Psoas muscle (tissue), 8 donors: Measurements from ENCODE around the gene SURF2. TPM values are rescaled to one million over a fixed set of nuclear protein-coding genes. Genes with fewer than 3 reads are reported as not detected.
A peak's percentile ranks its signal among the peaks of the same experiment; 100 is the strongest.

Experiments used
- ATAC-seq, 4 donors: fragments of 200-7000 bp; cut with Tn5 transposase; one replicate each; pipeline ENCODE4 v1.9.1; 2020; ENCODE audit warnings: moderate library complexity in 3 of 4, mild to moderate bottlenecking in 2 of 4
- DNase-seq, 2 donors: peaks; one replicate each; pipeline ENCODE4 v3.0.0-alpha.2; 2020
- H3K27ac ChIP-seq: fragments of 200-600 bp; one replicate; pipeline ENCODE4 v1.8.0; 2022
- H3K27me3 ChIP-seq, 3 donors: fragments of 200-600 bp in 1 of 3; one replicate each; pipeline versions ENCODE4 v1.6.1 to v1.8.0; 2013 to 2022; ENCODE audit warnings: low read length in 2 of 3, mild to moderate bottlenecking in 2 of 3, moderate library complexity in 1 of 3; ENCODE audit not compliant: insufficient read depth in 3 of 3
- H3K36me3 ChIP-seq, 2 donors: fragments of 200-600 bp in 1 of 2; one replicate each; pipeline versions ENCODE4 v1.6.1 to v1.8.0; 2013 to 2022; ENCODE audit warnings: low read depth in 1 of 2, mild to moderate bottlenecking in 1 of 2, moderate library complexity in 1 of 2; ENCODE audit not compliant: insufficient read depth in 1 of 2
- H3K4me1 ChIP-seq: fragments of 200-600 bp; one replicate; pipeline ENCODE4 v1.8.0; 2022
- H3K4me3 ChIP-seq: fragments of 200-600 bp; one replicate; pipeline ENCODE4 v1.8.0; 2022; ENCODE audit warnings: mild to moderate bottlenecking
- H3K9me3 ChIP-seq: fragments of 200-600 bp; one replicate; pipeline ENCODE4 v1.8.0; 2022
- WGBS, 3 donors: extraction: QIAGEN DNeasy Blood & Tissue Kit; methylation state at CpG; one replicate each; pipeline versions ENCODE4 v1.1.6 to v1.1.7; 2013; 5-methylcytosine and 5-hydroxymethylcytosine counted together
- intact Hi-C, 2 donors: fragments of 100-400 bp; cut with DNase I; formaldehyde crosslinking; loops; one replicate each; pipeline versions ENCODE4 v1.11.0 to v1.14.2; 2022
- polyA plus RNA-seq, 3 donors: library from polyadenylated mRNA; stranded (reverse); fragments of 200-250 nt; gene quantifications; one replicate each; pipeline ENCODE4 v1.2.3, GENCODE V29; 2013
- total RNA-seq, 4 donors: library from RNA; stranded (reverse); fragmentation: NEBNext Ultra II Directional in 2 of 4; extraction: Animal tissue kit (Norgen Biotek cat#: 25700) in 2 of 4; gene quantifications; one replicate each; pipeline versions ENCODE4 v1.2.1 to v1.2.4, GENCODE V29; 2021 to 2023
- TF ChIP-seq, protein P1 (sequence below): fragments of 200-600 bp; IDR thresholded peaks from one replicate; pipeline ENCODE4 v1.8.0; 2022; ENCODE audit warnings: antibody characterized with exemption
- donor health status: healthy with polysubstance abuse.
- donor health status: DM: no; HTN: no; CAD: no; lungs with moderate emphysema.
- donor health status: Bipolar disorder and iron deficiency.
- donor health status: healthy.
- donor health status: DM: yes; HTN: yes; CAD: no.
- donor health status: DM: no; HTN: no; CAD: no.
- donor health status: DM: no; HTN: no; CAD: no.
- donor health status: DM: yes; HTN: yes; CAD: no.

The SURF2 gene
- total and polyA plus RNA-seq, 7 donors, result 10.9 to 50.6 (median 13.8) TPM

DNA sequence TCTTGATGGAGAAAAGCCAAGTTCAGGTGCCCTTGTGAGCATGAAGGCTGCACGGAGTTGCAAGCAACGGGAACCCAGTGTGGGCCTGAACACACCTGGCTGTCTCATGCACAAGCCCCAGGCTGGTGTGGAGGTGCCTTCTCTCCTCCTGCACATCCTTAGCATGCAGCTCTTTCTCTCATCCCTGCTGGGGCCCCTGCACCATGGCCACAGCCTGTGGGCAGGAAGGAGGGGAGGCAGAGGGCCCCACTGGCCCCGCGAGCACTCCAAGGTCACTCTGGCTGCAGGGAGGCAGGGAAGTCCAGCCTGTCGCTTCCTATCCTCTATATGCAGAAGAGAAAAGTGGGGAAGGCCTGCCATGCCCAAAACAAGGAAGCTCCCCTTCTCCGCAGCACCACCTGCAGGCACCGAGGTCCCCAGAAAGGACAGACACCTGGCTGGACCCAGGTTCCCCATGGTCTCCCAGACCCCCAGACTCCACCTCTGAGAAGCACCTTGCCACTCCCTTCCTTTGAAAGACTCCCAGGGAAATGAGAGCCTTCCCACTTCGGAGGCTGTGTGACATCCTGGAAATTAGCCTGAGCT is 38.4 kb downstream of the SURF2 start:
- H3K27me3 ChIP-seq, result peaks cover 0 to 31% (median 8%) of the 10 kb centered on the region in 3 donors
- no peaks in the 10 kb centered on the region for H3K4me1 ChIP-seq
- H3K27ac ChIP-seq, result no peak overlapping the region
- intact Hi-C loops, result no loop called here
- TF ChIP-seq, protein P1, sequence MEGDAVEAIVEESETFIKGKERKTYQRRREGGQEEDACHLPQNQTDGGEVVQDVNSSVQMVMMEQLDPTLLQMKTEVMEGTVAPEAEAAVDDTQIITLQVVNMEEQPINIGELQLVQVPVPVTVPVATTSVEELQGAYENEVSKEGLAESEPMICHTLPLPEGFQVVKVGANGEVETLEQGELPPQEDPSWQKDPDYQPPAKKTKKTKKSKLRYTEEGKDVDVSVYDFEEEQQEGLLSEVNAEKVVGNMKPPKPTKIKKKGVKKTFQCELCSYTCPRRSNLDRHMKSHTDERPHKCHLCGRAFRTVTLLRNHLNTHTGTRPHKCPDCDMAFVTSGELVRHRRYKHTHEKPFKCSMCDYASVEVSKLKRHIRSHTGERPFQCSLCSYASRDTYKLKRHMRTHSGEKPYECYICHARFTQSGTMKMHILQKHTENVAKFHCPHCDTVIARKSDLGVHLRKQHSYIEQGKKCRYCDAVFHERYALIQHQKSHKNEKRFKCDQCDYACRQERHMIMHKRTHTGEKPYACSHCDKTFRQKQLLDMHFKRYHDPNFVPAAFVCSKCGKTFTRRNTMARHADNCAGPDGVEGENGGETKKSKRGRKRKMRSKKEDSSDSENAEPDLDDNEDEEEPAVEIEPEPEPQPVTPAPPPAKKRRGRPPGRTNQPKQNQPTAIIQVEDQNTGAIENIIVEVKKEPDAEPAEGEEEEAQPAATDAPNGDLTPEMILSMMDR, result no peak
- ATAC-seq (no peak), DNase-seq (no peak)
- 35 to 46% (median 39%) methylated on average over 8 of the region's 8 CpGs for WGBS, 3 donors
- no peak overlapping the region for H3K4me3 ChIP-seq
- H3K9me3 ChIP-seq, result no peaks in the 10 kb centered on the region
- peaks cover 0 to under 1% of the 10 kb centered on the region in 2 donors for H3K36me3 ChIP-seq

DNA sequence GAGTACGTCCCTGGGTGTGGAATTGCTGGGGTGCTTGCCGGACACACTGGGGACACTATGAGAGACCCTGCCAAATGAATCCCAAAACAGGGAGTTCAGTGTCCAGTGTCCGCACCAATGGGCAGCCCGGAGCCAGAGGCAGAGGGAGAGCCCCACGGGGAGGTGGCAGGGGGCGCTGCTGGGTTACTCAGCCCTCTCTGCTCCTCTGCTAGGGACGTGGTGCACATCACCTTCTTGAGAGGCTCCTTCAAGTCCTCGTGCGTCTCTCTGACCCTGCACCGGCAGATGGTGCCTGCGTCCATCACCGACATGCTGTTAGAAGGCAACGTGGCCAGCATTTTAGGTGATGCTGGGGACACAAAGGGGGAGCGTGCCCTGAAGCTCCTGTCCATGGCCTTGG is 40.6 kb downstream of the SURF2 start:
- intact Hi-C loops, result no loop called here
- 20 to 30% (median 21%) methylated on average over 14 of the region's 14 CpGs for WGBS, 3 donors
- ATAC-seq (peak in 1 of 4 donors; percentile 36), DNase-seq (no peak)
- TF ChIP-seq, protein P1, result no peak
- H3K36me3 ChIP-seq, result peaks cover 0 to 7% of the 10 kb centered on the region in 2 donors
- peaks cover 0 to 24% (median 8%) of the 10 kb centered on the region in 3 donors for H3K27me3 ChIP-seq
- H3K4me1 ChIP-seq, result no peaks in the 10 kb centered on the region
- H3K27ac ChIP-seq, result no peak overlapping the region
- H3K9me3 ChIP-seq, result no peaks in the 10 kb centered on the region
- no peak overlapping the region for H3K4me3 ChIP-seq

DNA sequence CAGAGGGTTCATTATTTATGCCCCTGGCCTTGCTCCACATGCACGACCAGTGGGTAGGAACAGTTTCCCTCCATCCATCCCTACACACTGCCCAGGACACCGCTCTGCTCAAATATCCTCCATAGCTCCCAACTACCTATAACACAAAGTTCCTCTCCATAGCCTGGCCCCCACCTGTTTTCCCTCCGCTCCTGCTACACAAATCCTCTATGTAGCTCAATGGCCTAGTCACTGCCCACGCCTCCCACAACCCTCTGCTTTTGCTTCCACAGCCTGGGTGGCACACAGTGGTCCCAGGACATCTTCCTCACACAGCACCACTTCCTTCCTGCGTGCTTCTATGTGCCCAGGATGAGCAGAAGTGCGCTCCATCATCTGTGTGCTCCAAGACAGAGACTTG is 41.0 kb downstream of the SURF2 start:
- TF ChIP-seq, protein P1, result no peak
- Histone ChIP-seq H3K27ac (no peak overlapping the region), H3K4me3 (no peak overlapping the region), H3K36me3 (peaks cover 0 to 11% of the 10 kb centered on the region in 2 donors), H3K9me3 (no peaks in the 10 kb centered on the region), H3K4me1 (no peaks in the 10 kb centered on the region), H3K27me3 (peaks cover 0 to 24% (median 8%) of the 10 kb centered on the region in 3 donors)
- 72 to 77% (median 72%) methylated on average over 6 of the region's 6 CpGs for WGBS, 3 donors
- ATAC-seq, result peak in 1 of 4 donors; percentile 17
- no peak for DNase-seq
- intact Hi-C loops, result no loop called here

DNA sequence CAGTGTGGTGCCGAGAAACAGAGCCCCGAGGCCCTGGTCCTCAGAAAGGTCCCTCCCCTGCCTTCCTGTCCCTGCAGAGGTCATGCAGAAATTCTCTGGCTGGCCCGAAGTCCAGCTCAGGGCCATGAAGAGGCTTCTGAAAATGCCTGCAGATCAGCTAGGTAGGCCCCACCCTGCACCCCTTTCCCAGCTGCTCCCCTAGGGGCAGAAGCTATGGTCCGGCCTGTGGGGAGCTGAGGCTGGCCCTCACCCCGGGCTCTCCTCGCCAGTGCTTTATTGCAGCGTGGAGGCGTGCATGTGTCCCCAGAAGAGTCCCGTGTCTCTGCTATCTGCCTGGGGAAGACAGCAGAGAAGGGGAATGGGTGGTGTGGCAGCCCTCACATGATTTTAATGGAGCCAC is 41.5 kb downstream of the SURF2 start:
- H3K4me3 ChIP-seq, result no peak overlapping the region
- TF ChIP-seq, protein P1, result no peak
- H3K27ac ChIP-seq, result no peak overlapping the region
- no peaks in the 10 kb centered on the region for H3K9me3 ChIP-seq
- no peak for DNase-seq
- WGBS, 3 donors, result 47 to 55% (median 49%) methylated on average over 9 of the region's 9 CpGs
- no peaks in the 10 kb centered on the region for H3K4me1 ChIP-seq
- no peak for ATAC-seq
- peaks cover 0 to 24% (median 8%) of the 10 kb centered on the region in 3 donors for H3K27me3 ChIP-seq
- peaks cover 0 to 15% of the 10 kb centered on the region in 2 donors for H3K36me3 ChIP-seq
- intact Hi-C loops, result no loop called here

DNA sequence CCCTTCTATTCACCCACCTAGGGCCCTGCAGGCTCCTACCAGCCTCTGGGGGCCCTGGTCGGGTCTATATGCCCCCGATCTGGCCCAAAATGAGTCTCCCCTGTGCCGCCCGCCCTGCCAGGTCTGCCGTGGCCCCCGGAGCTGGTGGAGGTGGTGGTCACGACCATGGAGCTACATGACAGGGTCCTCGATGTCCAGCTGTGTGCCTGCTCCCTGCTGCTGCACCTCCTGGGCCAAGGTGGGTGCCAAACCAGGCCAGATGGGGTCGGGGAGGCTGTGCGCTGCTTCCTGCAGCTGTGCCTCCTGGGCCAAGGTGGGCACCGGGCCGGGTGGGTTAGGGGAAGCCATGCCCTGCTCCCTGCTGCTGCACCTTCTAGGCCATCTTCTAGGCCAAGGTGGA is 43.9 kb downstream of the SURF2 start:
- Histone ChIP-seq H3K4me1 (peaks cover 5% of the 10 kb centered on the region), H3K36me3 (peaks cover 0 to 21% of the 10 kb centered on the region in 2 donors), H3K27me3 (peaks cover 0 to 12% (median 4%) of the 10 kb centered on the region in 3 donors), H3K9me3 (no peaks in the 10 kb centered on the region), H3K27ac (no peak overlapping the region), H3K4me3 (no peak overlapping the region)
- intact Hi-C loops, result loop anchor here in 1 of 2 donors (5.0 kb wide), 1 partner anchor 213 kb away; no protein-coding TSS in a partner anchor
- DNase-seq, result no peak
- 82 to 89% (median 83%) methylated on average over 8 to 12 of the region's 12 CpGs for WGBS, 3 donors
- TF ChIP-seq, protein P1, result no peak
- no peak for ATAC-seq
